Keratinocyte (primary cell): ENCODE data around the gene CHD2. TPM values are rescaled to one million over a fixed set of nuclear protein-coding genes. Genes with fewer than 3 reads are reported as not detected.

Source experiments
- DNase-seq: peaks from one replicate; pipeline ENCODE4 v3.0.0-alpha.2; 2011; ENCODE audit warnings: low read depth, missing footprints, low spot score
- FAIRE-seq: peaks from 2 replicates; lab custom pipeline; 2011; peaks lifted over from hg19 to GRCh38; lab: Jason Lieb, UNC
- H2AFZ ChIP-seq: 2 replicates; pipeline ENCODE4 v1.6.0; 2012; ENCODE audit warnings: low read length, control low read depth, inconsistent platforms; ENCODE audit not compliant: control insufficient read depth
- H3K27ac ChIP-seq: 2 replicates; pipeline ENCODE4 v1.5.1; 2011; ENCODE audit warnings: low read length; ENCODE audit not compliant: control insufficient read depth, insufficient read depth
- H3K27me3 ChIP-seq: 3 replicates; pipeline ENCODE4 v1.6.0; 2011; ENCODE audit warnings: low read length; ENCODE audit not compliant: control insufficient read depth, insufficient read depth; ENCODE audit errors: extremely low read depth
- H3K36me3 ChIP-seq, 2 experiments: 2 replicates in 1 of 2; 3 replicates in 1 of 2; pipeline ENCODE4 v1.5.1; 2011; ENCODE audit warnings: low read length in 2 of 2, mild to moderate bottlenecking in 1 of 2; ENCODE audit not compliant: control insufficient read depth in 2 of 2, insufficient read depth in 2 of 2; ENCODE audit errors: extremely low read depth in 1 of 2
- H3K4me1 ChIP-seq: 3 replicates; pipeline ENCODE4 v1.5.1; 2011; ENCODE audit warnings: low read length; ENCODE audit not compliant: control insufficient read depth, insufficient read depth; ENCODE audit errors: extremely low read depth
- H3K4me2 ChIP-seq: 3 replicates; pipeline ENCODE4 v1.6.0; 2011; ENCODE audit warnings: low read depth, low read length; ENCODE audit not compliant: control insufficient read depth, insufficient read depth; ENCODE audit errors: extremely low read depth
- H3K4me3 ChIP-seq, 3 experiments: fragments of 200-600 bp in 1 of 3; sonication (generic) in 1 of 3; 2 replicates in 2 of 3; 3 replicates in 1 of 3; pipeline ENCODE4 v1.5.1; 2011 to 2016; ENCODE audit warnings: low read length in 3 of 3, mild to moderate bottlenecking in 3 of 3, control low read depth in 2 of 3, inconsistent platforms in 1 of 3, low read depth in 1 of 3, mixed read lengths in 1 of 3, mixed run types in 1 of 3, moderate library complexity in 1 of 3; ENCODE audit not compliant: control insufficient read depth in 2 of 3, insufficient read depth in 2 of 3; ENCODE audit errors: extremely low read depth in 1 of 3
- H3K79me2 ChIP-seq: 2 replicates; pipeline ENCODE4 v1.6.0; 2012; ENCODE audit warnings: low read length; ENCODE audit not compliant: control insufficient read depth, insufficient read depth
- H3K9ac ChIP-seq: 3 replicates; pipeline ENCODE4 v1.6.0; 2011; ENCODE audit warnings: low read length; ENCODE audit not compliant: control insufficient read depth, insufficient read depth; ENCODE audit errors: extremely low read depth
- H3K9me1 ChIP-seq: 3 replicates; pipeline ENCODE4 v1.6.0; 2011; ENCODE audit warnings: low read length; ENCODE audit not compliant: control insufficient read depth, insufficient read depth; ENCODE audit errors: extremely low read depth
- H3K9me3 ChIP-seq: 2 replicates; pipeline ENCODE4 v1.5.1; 2012; ENCODE audit warnings: low read depth, low read length; ENCODE audit not compliant: control insufficient read depth
- H4K20me1 ChIP-seq: 3 replicates; pipeline ENCODE4 v1.6.0; 2011; ENCODE audit warnings: low read length; ENCODE audit not compliant: control insufficient read depth, insufficient read depth; ENCODE audit errors: extremely low read depth
- CTCF ChIP-seq, 3 experiments: IDR thresholded peaks in 1 of 3; conservative IDR thresholded peaks in 1 of 3; optimal IDR thresholded peaks in 1 of 3; 2 replicates in 2 of 3; 3 replicates in 1 of 3; pipeline versions ENCODE3 to v1.5.1; 2011; ENCODE audit warnings: low read length in 3 of 3, mild to moderate bottlenecking in 3 of 3, moderate library complexity in 2 of 3, control low read depth in 1 of 3, inconsistent platforms in 1 of 3; ENCODE audit not compliant: insufficient read depth in 2 of 3; ENCODE audit errors: extremely low read depth in 1 of 3
- EZH2 ChIP-seq: IDR thresholded peaks from one replicate; pipeline ENCODE4 v1.6.1; 2012; ENCODE audit warnings: inconsistent platforms, mild to moderate bottlenecking, low read length, moderate library complexity
- dilution Hi-C: fragments of 300-500 bp; cut with MboI; formaldehyde crosslinking; loops from one replicate; pipeline ENCODE4 v1.7.0; 2020; ENCODE audit warnings: low sequenced_read_pairs; ENCODE audit not compliant: extremely low pct_ligation_motif_present
- polyA plus RNA-seq, 5 experiments: library from polyadenylated mRNA; depleted of rRNA in 3 of 5; stranded (reverse) in 3 of 5; stranded (forward) in 1 of 5; unstranded in 1 of 5; fragments of >200 nt; gene quantifications; 1 replicate in 1 of 5; 2 replicates in 3 of 5; 3 replicates in 1 of 5; pipeline versions ENCODE4 v1.2.1 to v1.2.3, GENCODE V29; 2011 to 2012; ENCODE audit warnings: missing spikeins in 2 of 5, low read depth in 1 of 5, low replicate concordance in 1 of 5

Gene CHD2
- polyA plus RNA-seq, 1 donor (not counting 4 experiments of a cell fraction or from before 2014, with no cell fraction given), result 62.0 TPM

DNA sequence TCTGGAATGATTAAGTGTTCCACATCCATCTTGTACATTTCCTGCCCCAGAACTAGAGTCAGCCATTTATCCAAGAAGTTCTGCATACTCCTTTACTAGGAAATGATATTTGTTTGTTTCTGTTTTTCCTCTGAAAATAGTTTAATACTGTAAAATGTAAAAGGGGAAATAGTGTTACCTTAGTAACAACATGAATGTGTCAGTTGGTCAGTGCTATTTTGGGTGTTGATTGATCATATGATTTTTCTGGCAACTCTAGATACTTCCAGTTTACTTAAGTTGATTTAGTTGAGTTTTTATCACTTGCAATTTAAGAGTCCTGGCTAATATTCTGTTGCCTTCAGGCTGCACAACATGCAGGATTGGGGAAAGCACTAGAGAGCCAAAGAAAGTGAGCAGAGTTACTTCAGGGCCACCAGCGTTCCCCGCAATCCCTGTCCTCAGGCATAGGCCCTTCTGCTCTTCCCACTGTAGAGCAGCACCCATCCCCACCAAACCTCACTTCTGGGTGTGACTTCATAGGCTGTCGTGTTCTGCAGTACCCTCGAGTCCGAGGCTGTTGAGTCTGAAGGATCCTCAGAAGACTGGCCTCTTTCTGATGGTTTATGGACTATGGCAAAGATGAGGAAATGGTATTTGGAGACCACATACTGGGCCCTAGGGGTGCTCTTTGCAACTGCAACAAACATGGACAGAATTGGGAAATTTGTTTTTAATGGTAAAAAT is 69.0 kb downstream of the CHD2 start:
- Histone ChIP-seq H3K27me3 (no peaks in the 10 kb centered on the region), H3K4me3 (no peak overlapping the region), H3K4me2 (no peak overlapping the region), H3K4me1 (no peaks in the 10 kb centered on the region), H2AFZ (no peak overlapping the region), H3K9ac (no peak overlapping the region), H3K79me2 (peaks cover 19% of the 10 kb centered on the region), H4K20me1 (no peaks in the 10 kb centered on the region), H3K36me3 (peaks cover 24 to 26% of the 10 kb centered on the region in 2 experiments), H3K27ac (no peak overlapping the region), H3K9me3 (no peaks in the 10 kb centered on the region), H3K9me1 (peaks cover 2% of the 10 kb centered on the region)
- dilution Hi-C loops, result no loop called here
- DNase-seq (no peak), FAIRE-seq (no peak)
- TF ChIP-seq CTCF (optimal IDR thresholded peaks at IDR 0.05 in 1 of 3, IDR thresholded peaks at IDR 0.05 in 1 of 3, conservative IDR thresholded peaks at IDR 0.05 in 1 of 3; ENCODE audit: extremely low read depth in 1 of 3, insufficient read depth in 2 of 3, low read length in 3 of 3) (peak in 1 of 3 experiments; percentile 14), EZH2 (no peak)

GRCh38 chr15:92970656-92971055 is 70.5 kb downstream of the CHD2 start:
- Histone ChIP-seq H3K9me3 (no peaks in the 10 kb centered on the region), H3K79me2 (peaks cover 17% of the 10 kb centered on the region), H3K36me3 (peaks cover 24 to 33% of the 10 kb centered on the region in 2 experiments), H3K27ac (no peak overlapping the region), H3K4me3 (no peak overlapping the region), H3K4me2 (no peak overlapping the region), H3K4me1 (no peaks in the 10 kb centered on the region), H3K9ac (no peak overlapping the region), H4K20me1 (no peaks in the 10 kb centered on the region), H3K9me1 (peaks cover 2% of the 10 kb centered on the region), H3K27me3 (no peaks in the 10 kb centered on the region), H2AFZ (no peak overlapping the region)
- dilution Hi-C loops, result no loop called here
- DNase-seq, result no peak
- TF ChIP-seq EZH2 (no peak), CTCF (optimal IDR thresholded peaks at IDR 0.05 in 1 of 3, IDR thresholded peaks at IDR 0.05 in 1 of 3, conservative IDR thresholded peaks at IDR 0.05 in 1 of 3; ENCODE audit: extremely low read depth in 1 of 3, insufficient read depth in 2 of 3, low read length in 3 of 3) (no peak)
- no peak for FAIRE-seq
